ENCODE data around the gene TMEM41A.

DNA sequence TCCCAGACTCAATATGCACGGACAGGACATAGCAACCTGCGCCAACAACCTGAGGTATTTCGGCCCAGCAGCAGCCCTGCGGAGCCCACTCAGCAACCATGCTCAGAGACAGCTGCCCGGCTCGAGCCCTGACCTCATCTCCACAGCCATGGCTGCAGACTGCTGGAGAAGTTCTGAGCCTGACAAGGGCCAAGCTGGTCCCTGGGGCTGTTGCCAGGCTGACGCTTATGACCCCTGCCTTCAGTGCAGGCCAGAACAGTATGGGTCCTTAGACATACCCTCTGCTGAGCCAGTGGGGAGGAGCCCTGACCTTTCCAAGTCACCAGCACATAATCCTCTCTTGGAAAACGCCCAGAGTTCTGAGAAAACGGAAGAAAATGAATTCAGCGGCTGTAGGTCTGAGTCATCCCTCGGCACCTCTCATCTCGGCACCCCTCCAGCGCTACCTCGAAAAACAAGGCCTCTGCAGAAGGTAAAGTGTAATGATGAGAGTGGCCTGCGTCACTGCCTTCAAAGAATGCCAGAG is 25.5 kb downstream of the TMEM41A start:
- TF ChIP-seq, protein P1, sequence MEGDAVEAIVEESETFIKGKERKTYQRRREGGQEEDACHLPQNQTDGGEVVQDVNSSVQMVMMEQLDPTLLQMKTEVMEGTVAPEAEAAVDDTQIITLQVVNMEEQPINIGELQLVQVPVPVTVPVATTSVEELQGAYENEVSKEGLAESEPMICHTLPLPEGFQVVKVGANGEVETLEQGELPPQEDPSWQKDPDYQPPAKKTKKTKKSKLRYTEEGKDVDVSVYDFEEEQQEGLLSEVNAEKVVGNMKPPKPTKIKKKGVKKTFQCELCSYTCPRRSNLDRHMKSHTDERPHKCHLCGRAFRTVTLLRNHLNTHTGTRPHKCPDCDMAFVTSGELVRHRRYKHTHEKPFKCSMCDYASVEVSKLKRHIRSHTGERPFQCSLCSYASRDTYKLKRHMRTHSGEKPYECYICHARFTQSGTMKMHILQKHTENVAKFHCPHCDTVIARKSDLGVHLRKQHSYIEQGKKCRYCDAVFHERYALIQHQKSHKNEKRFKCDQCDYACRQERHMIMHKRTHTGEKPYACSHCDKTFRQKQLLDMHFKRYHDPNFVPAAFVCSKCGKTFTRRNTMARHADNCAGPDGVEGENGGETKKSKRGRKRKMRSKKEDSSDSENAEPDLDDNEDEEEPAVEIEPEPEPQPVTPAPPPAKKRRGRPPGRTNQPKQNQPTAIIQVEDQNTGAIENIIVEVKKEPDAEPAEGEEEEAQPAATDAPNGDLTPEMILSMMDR (conservative IDR thresholded peaks at IDR 0.05), result no peak
- TF ChIP-seq ZFX (IDR thresholded peaks at IDR 0.05), result no peak
